GM12873 (cell line): ENCODE measurements around the gene TBL2.

Source experiments
- TF ChIP-seq, protein P1 (sequence below): IDR thresholded peaks from 2 replicates; pipeline ENCODE4 v1.5.1; 2012; ENCODE audit warnings: low read depth, mild to moderate bottlenecking, moderate library complexity, low read length, control low read depth; ENCODE audit not compliant: insufficient read depth; ENCODE audit errors: missing control alignments

TBL2 gene

DNA sequence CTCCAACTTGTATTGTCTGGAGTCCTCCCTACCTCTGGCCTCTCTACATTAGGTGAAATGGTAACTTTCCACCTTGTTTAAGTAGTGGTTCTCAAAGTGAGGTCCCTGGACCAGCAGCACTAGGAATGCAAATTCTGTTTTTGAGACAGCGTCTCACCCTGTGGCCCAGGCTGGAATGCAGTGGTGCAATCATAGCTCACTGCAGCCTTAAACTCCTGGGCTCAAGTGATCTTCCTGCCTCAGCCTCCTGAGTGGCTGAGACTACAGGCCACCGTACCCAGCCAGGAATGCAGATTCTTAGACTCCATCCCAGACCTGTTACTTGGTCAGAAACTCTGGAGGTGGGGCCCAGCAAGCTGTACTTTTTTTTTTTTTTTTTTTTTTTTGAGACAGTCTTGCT, 6.8 kb upstream of the TBL2 start:
- TF ChIP-seq, protein P1, sequence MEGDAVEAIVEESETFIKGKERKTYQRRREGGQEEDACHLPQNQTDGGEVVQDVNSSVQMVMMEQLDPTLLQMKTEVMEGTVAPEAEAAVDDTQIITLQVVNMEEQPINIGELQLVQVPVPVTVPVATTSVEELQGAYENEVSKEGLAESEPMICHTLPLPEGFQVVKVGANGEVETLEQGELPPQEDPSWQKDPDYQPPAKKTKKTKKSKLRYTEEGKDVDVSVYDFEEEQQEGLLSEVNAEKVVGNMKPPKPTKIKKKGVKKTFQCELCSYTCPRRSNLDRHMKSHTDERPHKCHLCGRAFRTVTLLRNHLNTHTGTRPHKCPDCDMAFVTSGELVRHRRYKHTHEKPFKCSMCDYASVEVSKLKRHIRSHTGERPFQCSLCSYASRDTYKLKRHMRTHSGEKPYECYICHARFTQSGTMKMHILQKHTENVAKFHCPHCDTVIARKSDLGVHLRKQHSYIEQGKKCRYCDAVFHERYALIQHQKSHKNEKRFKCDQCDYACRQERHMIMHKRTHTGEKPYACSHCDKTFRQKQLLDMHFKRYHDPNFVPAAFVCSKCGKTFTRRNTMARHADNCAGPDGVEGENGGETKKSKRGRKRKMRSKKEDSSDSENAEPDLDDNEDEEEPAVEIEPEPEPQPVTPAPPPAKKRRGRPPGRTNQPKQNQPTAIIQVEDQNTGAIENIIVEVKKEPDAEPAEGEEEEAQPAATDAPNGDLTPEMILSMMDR: no peak

DNA sequence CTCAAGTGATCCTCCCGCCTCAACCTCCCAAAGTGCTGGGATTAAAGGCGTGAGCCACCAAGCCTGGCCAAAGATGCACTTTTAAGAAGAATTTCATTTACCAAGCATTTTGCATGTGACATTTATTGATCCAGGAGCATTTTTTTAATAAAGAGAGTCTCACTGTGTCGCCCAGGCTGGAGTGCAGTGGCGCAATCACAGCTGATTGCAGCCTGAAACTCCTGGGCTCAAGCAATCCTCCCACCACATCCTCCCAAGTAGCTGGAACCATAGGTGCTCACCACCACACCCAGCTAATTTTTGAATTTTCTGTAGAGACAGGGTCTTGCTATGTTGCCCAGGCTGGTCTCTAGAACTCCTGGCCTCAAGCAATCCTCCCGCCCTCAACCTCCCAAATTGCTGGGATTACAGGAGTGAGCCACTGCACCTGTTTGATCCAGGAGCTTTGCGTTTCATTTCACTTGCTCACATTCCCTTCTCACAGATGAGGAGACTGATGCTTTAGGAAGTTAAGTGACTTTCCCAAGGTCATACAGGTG, 4.4 kb upstream of the TBL2 start:
- TF ChIP-seq, protein P1: no peak

DNA sequence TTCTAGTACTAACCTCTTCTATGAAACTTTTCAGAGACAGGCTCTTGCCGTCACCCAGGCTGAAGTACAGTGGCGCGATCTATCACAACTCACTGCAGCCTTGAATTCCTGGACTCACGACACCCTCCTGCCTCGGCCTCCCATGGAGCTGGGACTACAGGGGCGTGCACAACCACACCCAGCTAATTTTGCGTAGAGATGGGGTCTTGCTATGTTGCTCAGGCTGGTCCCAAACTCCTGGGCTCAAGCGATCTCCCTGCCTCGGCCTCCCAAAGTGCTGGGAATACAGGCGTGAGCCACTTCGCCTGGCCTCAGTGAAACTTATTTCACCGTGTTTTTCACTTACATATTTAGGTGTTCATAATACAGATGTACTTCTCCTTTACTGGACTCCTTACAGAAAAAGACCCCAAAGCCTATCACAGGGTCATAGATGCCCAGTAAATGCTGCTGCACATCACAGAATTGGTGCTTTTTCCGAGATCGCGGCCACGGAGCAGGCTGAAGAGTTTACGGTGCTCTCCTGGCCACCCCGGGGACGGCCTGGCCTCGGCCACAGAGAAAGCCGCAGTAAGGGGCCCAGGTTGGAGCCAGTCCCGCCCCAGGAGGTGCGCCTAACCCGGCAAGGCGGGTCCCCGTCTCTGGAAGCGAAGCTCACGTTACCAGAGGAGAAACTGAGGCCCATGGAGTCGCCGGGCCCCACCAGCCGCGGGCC, 595 bp downstream of the TBL2 start:
- TF ChIP-seq, protein P1: no peak

DNA sequence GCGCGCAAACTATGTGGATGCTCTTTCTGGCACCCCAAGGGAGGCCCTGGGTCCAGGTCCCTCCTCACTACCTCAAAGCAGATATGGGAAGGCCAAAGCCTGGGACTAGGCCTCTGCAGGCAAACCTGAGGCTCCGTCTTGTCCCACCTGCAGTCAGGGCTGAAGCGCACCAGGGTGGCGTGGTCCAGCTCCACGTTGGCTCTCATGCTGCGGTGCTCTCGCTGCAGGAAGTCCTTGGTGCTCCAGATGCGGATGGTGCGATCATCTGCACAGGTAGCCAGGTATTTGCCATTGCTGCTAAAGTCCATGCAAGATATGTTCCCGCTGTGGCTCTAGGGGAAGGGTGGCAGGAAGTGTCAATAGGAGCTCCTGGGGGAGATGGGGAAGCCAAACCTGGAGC, 4.6 kb downstream of the TBL2 start:
- TF ChIP-seq, protein P1: no peak

DNA sequence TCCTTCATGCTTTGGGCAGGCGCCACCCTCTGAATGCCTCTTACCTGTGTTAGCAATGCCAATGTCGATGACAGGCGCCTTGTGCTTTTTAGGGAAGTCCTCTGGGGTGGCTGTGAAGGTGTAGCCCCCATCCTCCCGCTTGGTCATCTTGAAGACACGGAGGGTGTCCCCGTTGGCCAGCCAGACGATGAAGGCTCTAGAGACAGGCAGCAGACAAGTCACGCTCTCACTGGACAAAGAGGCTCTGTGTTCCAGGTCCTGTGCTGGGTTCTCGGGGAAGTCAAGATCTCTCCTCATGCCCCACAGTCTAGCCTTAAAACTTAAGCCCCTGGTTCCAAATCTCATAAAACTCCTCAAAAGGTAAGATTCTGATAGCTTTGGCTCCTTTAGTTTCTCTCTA, 5.1 kb downstream of the TBL2 start:
- TF ChIP-seq, protein P1: no peak

DNA sequence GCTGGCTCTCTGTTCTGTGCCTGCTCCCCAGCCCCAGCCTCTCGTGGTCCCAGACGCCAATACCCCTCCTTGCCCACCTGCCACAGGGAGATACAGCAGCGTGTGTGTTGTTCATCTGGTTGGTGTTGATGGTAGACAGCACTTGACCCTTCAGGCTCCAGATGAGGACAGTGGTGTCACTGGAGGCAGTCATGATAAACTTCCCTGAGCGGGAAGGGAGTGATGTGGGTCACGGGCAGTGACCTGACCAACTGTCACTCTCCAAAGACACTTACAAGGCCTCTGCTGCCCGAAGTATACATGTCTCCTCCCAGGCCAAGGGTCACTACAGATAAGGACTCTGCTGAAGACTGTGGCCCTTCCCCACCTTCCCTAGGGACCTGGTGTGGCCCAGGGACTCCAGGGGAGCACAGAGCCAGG, 5.6 kb downstream of the TBL2 start:
- TF ChIP-seq, protein P1: no peak

DNA sequence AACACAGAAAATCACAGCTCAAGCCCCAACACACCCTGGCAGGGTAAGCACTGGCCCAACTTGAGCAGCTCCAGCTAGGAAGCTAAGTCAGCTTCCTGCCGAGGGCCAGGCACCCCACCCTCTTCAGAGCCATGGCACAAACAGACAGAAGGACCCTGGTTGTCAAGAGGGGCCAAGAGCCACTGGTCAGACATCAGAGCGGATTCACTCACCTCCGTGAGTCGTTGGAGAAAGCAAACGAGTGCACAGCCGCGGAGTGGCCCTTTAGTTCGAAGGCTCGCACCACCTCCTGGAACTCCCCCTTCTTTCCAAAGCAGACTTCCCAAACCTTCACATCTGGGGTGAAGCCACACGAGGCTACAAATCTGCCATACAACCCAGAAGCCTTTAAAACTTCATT, 7.4 kb downstream of the TBL2 start:
- TF ChIP-seq, protein P1: no peak
